ENCODE results near the gene PRDX5. TPM values are rescaled to one million over a fixed set of nuclear protein-coding genes. Genes with fewer than 3 reads are reported as not detected.

PRDX5 gene
- total RNA-seq: 287 and 290 TPM in 2 replicates

GRCh38 chr11:64317961-64318765, at the start of gene PRDX5:
TSS of gene PRDX5 (plus strand) at chr11:64318121. CDS start at chr11:64318216, 95 bp downstream.

GRCh38 chr11:64284048-64284961, 33.6 kb upstream of the PRDX5 start, which contains the start of gene BAD:
TSS of gene BAD (minus strand) at chr11:64284665. CDS start at chr11:64284368, 297 bp downstream.

GRCh38 chr11:64284962-64285884, 32.7 kb upstream of the PRDX5 start, which contains the start of gene GPR137:
TSS of gene GPR137 (plus strand) at chr11:64285848. CDS start at chr11:64286525, 677 bp downstream.

GRCh38 chr11:64291262-64291751, 26.6 kb upstream of the PRDX5 start, which contains the start of gene KCNK4:
TSS of gene KCNK4 (plus strand) at chr11:64291302. CDS start at chr11:64293019, 1,717 bp downstream.

GRCh38 chr11:64299847-64300648, 17.9 kb upstream of the PRDX5 start, which contains the start of gene CATSPERZ:
TSS of gene CATSPERZ (plus strand) at chr11:64300358. CDS start at chr11:64300411, 53 bp downstream.

GRCh38 chr11:64305075-64305690, 12.7 kb upstream of the PRDX5 start, which contains the start of gene ESRRA:
TSS of gene ESRRA (plus strand) at chr11:64305524. CDS start at chr11:64307180, 1,656 bp downstream.

GRCh38 chr11:64317325-64317960, 478 bp upstream of the PRDX5 start, which contains the start of gene TRMT112:
TSS of gene TRMT112 (minus strand) at chr11:64317559. CDS start at chr11:64317526, 33 bp downstream.

GRCh38 chr11:64339754-64340408, 22.0 kb downstream of the PRDX5 start, which contains the start of gene CCDC88B:
TSS of gene CCDC88B (plus strand) at chr11:64340204. CDS start at chr11:64340267, 63 bp downstream.

GRCh38 chr11:64358907-64359711, 41.2 kb downstream of the PRDX5 start, which contains the start of gene RPS6KA4:
TSS of gene RPS6KA4 (plus strand) at chr11:64359162. CDS start at chr11:64359236, 74 bp downstream.

Other genes with a start within 250 kb of the PRDX5 start
- gene MACROD1, start 152.0 kb upstream of the PRDX5 start, total RNA-seq: 17.5 and 32.5 TPM in 2 replicates
- gene STIP1, start 131.9 kb upstream of the PRDX5 start, total RNA-seq: 212 and 226 TPM in 2 replicates
- gene FERMT3, start 111.4 kb upstream of the PRDX5 start, total RNA-seq: 8.1 and 22.2 TPM in 2 replicates
- 22.6 and 63.7 TPM in 2 replicates for gene TRPT1, start 91.9 kb upstream of the PRDX5 start, total RNA-seq
- gene NUDT22, start 91.8 kb upstream of the PRDX5 start, total RNA-seq: 53.3 and 61.4 TPM in 2 replicates
- 4.3 and 7.8 TPM in 2 replicates for gene DNAJC4, start 87.6 kb upstream of the PRDX5 start, total RNA-seq
- gene VEGFB, start 83.5 kb upstream of the PRDX5 start, total RNA-seq: 7.6 and 10.7 TPM in 2 replicates
- gene FKBP2, start 77.0 kb upstream of the PRDX5 start, total RNA-seq: 41.0 and 56.8 TPM in 2 replicates
- 264 and 362 TPM in 2 replicates for gene PPP1R14B, start 71.2 kb upstream of the PRDX5 start, total RNA-seq
- gene PLCB3, start 66.6 kb upstream of the PRDX5 start, total RNA-seq: 51.3 and 68.1 TPM in 2 replicates
- gene BAD, start 33.5 kb upstream of the PRDX5 start, total RNA-seq: 63.1 and 68.2 TPM in 2 replicates
- 6.4 and 7.1 TPM in 2 replicates for gene GPR137, start 32.3 kb upstream of the PRDX5 start, total RNA-seq
- gene KCNK4, start 26.8 kb upstream of the PRDX5 start, total RNA-seq: under 0.01 and 0.30 TPM in 2 replicates
- gene CATSPERZ, start 17.8 kb upstream of the PRDX5 start, total RNA-seq: 0.61 TPM in 1 of 2 replicates, not detected in the other
- gene ESRRA, start 12.6 kb upstream of the PRDX5 start, total RNA-seq: 43.6 and 52.3 TPM in 2 replicates
- 294 and 605 TPM in 2 replicates for gene TRMT112, start 562 bp upstream of the PRDX5 start, total RNA-seq
- gene CCDC88B, start 22.1 kb downstream of the PRDX5 start, total RNA-seq: 1.3 and 1.7 TPM in 2 replicates
- gene RPS6KA4, start 41.0 kb downstream of the PRDX5 start, total RNA-seq: 35.3 and 35.7 TPM in 2 replicates
- gene SLC22A11, start 237.8 kb downstream of the PRDX5 start, total RNA-seq: not detected in 2 replicates